Right lobe of liver (tissue), 6 donors: Measurements from ENCODE around the gene RPTOR. TPM values are rescaled to one million over a fixed set of nuclear protein-coding genes. Genes with fewer than 3 reads are reported as not detected.
"Not testable (repeated sequence)": the region's sequence is repeated elsewhere in the genome, so short reads cannot be mapped to it uniquely, and the experiment has no call there.

Experiments
- ATAC-seq, 4 donors: fragments of 200-7000 bp; cut with Tn5 transposase; one replicate each; pipeline ENCODE4 v1.9.1; 2020; ENCODE audit warnings: mild to moderate bottlenecking in 4 of 4, moderate library complexity in 4 of 4
- DNase-seq, 3 donors: peaks; one replicate each; pipeline ENCODE4 v3.0.0-alpha.2; 2020
- H3K27ac ChIP-seq, 3 donors: fragments of 200-600 bp; one replicate each; pipeline ENCODE4 v1.8.0; 2022
- H3K27me3 ChIP-seq, 2 donors: fragments of 200-600 bp; one replicate each; pipeline ENCODE4 v1.8.0; 2022
- H3K36me3 ChIP-seq, 4 donors: fragments of 200-600 bp; sonication (generic) in 1 of 4; one replicate each; pipeline versions ENCODE4 v1.5.1 to v1.8.0; 2017 to 2022; ENCODE audit warnings: control low read depth in 1 of 4
- H3K4me1 ChIP-seq, 4 donors: fragments of 200-600 bp; sonication (generic) in 1 of 4; one replicate each; pipeline versions ENCODE4 v1.5.1 to v1.8.0; 2017 to 2022; ENCODE audit warnings: control low read depth in 1 of 4
- H3K4me3 ChIP-seq, 3 donors: fragments of 200-600 bp; one replicate each; pipeline ENCODE4 v1.8.0; 2022
- H3K9me3 ChIP-seq, 4 donors: fragments of 200-600 bp; sonication (generic) in 1 of 4; one replicate each; pipeline versions ENCODE4 v1.5.1 to v1.8.0; 2017 to 2022; ENCODE audit warnings: control low read depth in 1 of 4
- CTCF ChIP-seq, 4 donors: fragments of 200-600 bp in 3 of 4; fragments of 450-650 bp in 1 of 4; IDR thresholded peaks; one replicate each; pipeline versions ENCODE4 v1.5.1 to v1.8.0; 2016 to 2022; ENCODE audit warnings: antibody characterized with exemption in 4 of 4, mild to moderate bottlenecking in 2 of 4
- POLR2A ChIP-seq: fragments of 450-650 bp; IDR thresholded peaks from one replicate; pipeline ENCODE4 v1.6.1; 2017; ENCODE audit warnings: antibody characterized with exemption, mild to moderate bottlenecking
- WGBS: methylation state at CpG from one replicate; pipeline ENCODE4 v1.1.6; 2018; ENCODE audit warnings: low coverage, low lambda C conversion rate; ENCODE audit not compliant: insufficient coverage; ENCODE audit errors: missing lambda C conversion rate; 5-methylcytosine and 5-hydroxymethylcytosine counted together
- intact Hi-C, 2 donors: fragments of 100-400 bp; cut with DNase I; formaldehyde crosslinking; loops; one replicate each; pipeline versions ENCODE4 v1.11.2 to v1.14.1; 2022
- total RNA-seq, 6 experiments: library from RNA; depleted of rRNA in 2 of 6; stranded (reverse); fragments of >200 nt in 2 of 6; fragmentation: NEBNext Ultra II Directional in 3 of 6; extraction: Animal tissue kit (Norgen Biotek cat#: 25700) in 3 of 6; gene quantifications; one replicate each; pipeline versions ENCODE4 v1.1.0 to v1.2.4, GENCODE V29; 2016 to 2023
- donor health status: DM: no; HTN: yes; CAD: no.
- donor health status: DM: no; HTN: no; CAD: no.
- donor health status: DM: no; HTN: no; CAD: no.
- donor health status: DM: no; HTN: yes; CAD: no.
- donor health status: DM: no; HTN: yes; CAD: no.

RPTOR gene
- total RNA-seq, 6 experiments from 2014 or later: 13.1 to 24.0 (median 15.5) TPM

- H3K27me3 ChIP-seq: no peaks in the 10 kb centered on the region
- no peaks in the 10 kb centered on the region for H3K4me1 ChIP-seq
- WGBS: 45% methylated on average over 11 of the region's 12 CpGs
- TF ChIP-seq CTCF (IDR thresholded peaks at IDR 0.05) (no peak), POLR2A (no peak)
- no peaks in the 10 kb centered on the region for H3K36me3 ChIP-seq
- ATAC-seq: peak in 3 of 4 donors; percentile 36 to 65 (median 37)
- H3K27ac ChIP-seq: no peak overlapping the region
- DNase-seq: no peak
- intact Hi-C loops: no loop called here
- H3K4me3 ChIP-seq: no peak overlapping the region
- no peaks in the 10 kb centered on the region for H3K9me3 ChIP-seq
Measured at GRCh38 chr17:80760511-80760911, 215.9 kb downstream of the RPTOR start.

GRCh38 chr17:80761110-80761871, 216.7 kb downstream of the RPTOR start:
- no peaks in the 10 kb centered on the region for H3K27me3 ChIP-seq
- H3K9me3 ChIP-seq: no peaks in the 10 kb centered on the region
- H3K36me3 ChIP-seq: no peaks in the 10 kb centered on the region
- intact Hi-C loops: no loop called here
- WGBS: 83% methylated on average over 17 of the region's 17 CpGs
- no peak overlapping the region for H3K27ac ChIP-seq
- no peaks in the 10 kb centered on the region for H3K4me1 ChIP-seq
- DNase-seq (no peak), ATAC-seq (no peak)
- H3K4me3 ChIP-seq: no peak overlapping the region
- no peak for TF ChIP-seq CTCF (IDR thresholded peaks at IDR 0.05)
- no peak for TF ChIP-seq POLR2A

GRCh38 chr17:80762076-80762475, 217.4 kb downstream of the RPTOR start:
- Histone ChIP-seq H3K27me3 (no peaks in the 10 kb centered on the region), H3K9me3 (no peaks in the 10 kb centered on the region), H3K27ac (no peak overlapping the region), H3K36me3 (no peaks in the 10 kb centered on the region), H3K4me3 (no peak overlapping the region), H3K4me1 (no peaks in the 10 kb centered on the region)
- WGBS: 87% methylated on average over 7 of the region's 11 CpGs
- intact Hi-C loops: no loop called here
- DNase-seq (no peak), ATAC-seq (no peak)
- TF ChIP-seq POLR2A (no peak), CTCF (IDR thresholded peaks at IDR 0.05) (no peak)

GRCh38 chr17:80763293-80763867, 218.7 kb downstream of the RPTOR start:
- H3K36me3 ChIP-seq: no peaks in the 10 kb centered on the region
- no peaks in the 10 kb centered on the region for H3K27me3 ChIP-seq
- H3K27ac ChIP-seq: no peak overlapping the region
- no peak for DNase-seq
- H3K4me1 ChIP-seq: no peaks in the 10 kb centered on the region
- TF ChIP-seq CTCF (IDR thresholded peaks at IDR 0.05): no peak
- TF ChIP-seq POLR2A: no peak
- WGBS: 85% methylated on average over 15 of the region's 15 CpGs
- H3K9me3 ChIP-seq: no peaks in the 10 kb centered on the region
- intact Hi-C loops: no loop called here
- no peak overlapping the region for H3K4me3 ChIP-seq
- ATAC-seq: no peak

- H3K27ac ChIP-seq, intact Hi-C loops, DNase-seq, H3K27me3 ChIP-seq, ATAC-seq, H3K9me3 ChIP-seq, H3K4me3 ChIP-seq, H3K36me3 ChIP-seq, H3K4me1 ChIP-seq: not testable (repeated sequence)
- WGBS: 57% methylated on average over 5 of the region's 5 CpGs
Measured at GRCh38 chr17:80764627-80765145, 220.0 kb downstream of the RPTOR start.
